Ishikawa (cell line): ENCODE measurements around the gene MCCD1.

Experiments
- CEBPB ChIP-seq: IDR thresholded peaks from 2 replicates; pipeline ENCODE4 v1.6.1; 2012
- CREB1 ChIP-seq: IDR thresholded peaks from 2 replicates; pipeline ENCODE4 v1.6.1; 2012; ENCODE audit warnings: low read depth
- EGR1 ChIP-seq: IDR thresholded peaks from 2 replicates; pipeline ENCODE4 v1.6.1; 2012
- EP300 ChIP-seq: IDR thresholded peaks from 2 replicates; pipeline ENCODE4 v1.6.1; 2012; ENCODE audit warnings: borderline replicate concordance
- FOXM1 ChIP-seq: IDR thresholded peaks from 2 replicates; pipeline ENCODE4 v1.6.1; 2012; ENCODE audit warnings: low read depth, borderline replicate concordance
- NFIC ChIP-seq: IDR thresholded peaks from 2 replicates; pipeline ENCODE4 v1.6.1; 2012
- RAD21 ChIP-seq: IDR thresholded peaks from 2 replicates; pipeline ENCODE4 v1.6.1; 2012; ENCODE audit warnings: low read depth
- TAF1 ChIP-seq: IDR thresholded peaks from 2 replicates; pipeline ENCODE4 v1.6.1; 2012; ENCODE audit warnings: low read depth, mild to moderate bottlenecking
- TCF12 ChIP-seq: IDR thresholded peaks from 2 replicates; pipeline ENCODE4 v1.6.1; 2012; ENCODE audit warnings: low read depth
- TEAD4 ChIP-seq: IDR thresholded peaks from 2 replicates; pipeline ENCODE4 v1.6.1; 2012
- YY1 ChIP-seq: IDR thresholded peaks from 2 replicates; pipeline ENCODE4 v1.6.1; 2012; ENCODE audit warnings: low read depth
- ZBTB7A ChIP-seq: IDR thresholded peaks from 2 replicates; pipeline ENCODE4 v1.6.1; 2012; ENCODE audit warnings: low read depth
- TF ChIP-seq, protein P1 (sequence below): IDR thresholded peaks from 2 replicates; pipeline ENCODE4 v1.6.1; 2012; ENCODE audit warnings: low read depth, mild to moderate bottlenecking
- TF ChIP-seq, protein P2 (sequence below): IDR thresholded peaks from 2 replicates; pipeline ENCODE4 v1.6.1; 2012
- TF ChIP-seq, protein P3 (sequence below): IDR thresholded peaks from 2 replicates; pipeline ENCODE4 v1.6.1; 2012

MCCD1 gene

DNA sequence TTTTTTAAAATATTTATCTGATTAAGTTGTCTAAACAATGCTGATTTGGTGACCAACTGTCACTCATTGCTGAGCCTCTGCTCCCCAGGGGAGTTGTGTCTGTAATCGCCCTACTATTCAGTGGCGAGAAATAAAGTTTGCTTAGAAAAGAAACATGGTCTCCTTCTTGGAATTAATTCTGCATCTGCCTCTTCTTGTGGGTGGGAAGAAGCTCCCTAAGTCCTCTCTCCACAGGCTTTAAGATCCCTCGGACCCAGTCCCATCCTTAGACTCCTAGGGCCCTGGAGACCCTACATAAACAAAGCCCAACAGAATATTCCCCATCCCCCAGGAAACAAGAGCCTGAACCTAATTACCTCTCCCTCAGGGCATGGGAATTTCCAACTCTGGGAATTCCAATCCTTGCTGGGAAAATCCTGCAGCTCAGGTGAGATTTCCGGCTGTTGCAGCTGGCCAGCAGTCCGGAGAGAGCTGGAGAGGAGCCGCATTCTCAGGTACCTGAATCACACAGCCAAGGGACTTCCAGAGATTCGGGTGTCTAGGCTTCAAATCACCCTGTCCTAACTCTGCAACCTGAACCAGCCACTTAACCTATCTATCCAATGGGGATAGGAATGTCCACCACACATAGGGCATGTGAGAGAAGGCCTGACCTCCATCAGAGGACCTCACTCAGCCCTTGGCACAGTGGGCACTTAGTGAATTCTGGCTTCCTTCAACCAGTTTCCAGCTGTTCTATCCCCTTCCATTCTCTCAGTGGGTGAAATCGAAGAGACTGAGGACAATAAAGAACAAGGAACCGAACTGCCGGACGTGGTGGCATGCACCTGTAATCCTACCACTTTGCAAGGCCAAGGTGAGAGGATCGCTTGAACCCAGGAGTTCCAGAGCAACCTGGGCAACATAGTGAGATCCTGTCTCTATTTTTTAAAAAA is 49.7 kb downstream of the MCCD1 start:
- no peak for TF ChIP-seq YY1
- no peak for TF ChIP-seq CEBPB
- no peak for TF ChIP-seq TEAD4
- TF ChIP-seq EP300 = no peak
- no peak for TF ChIP-seq RAD21
- no peak for TF ChIP-seq TAF1
- TF ChIP-seq, protein P1, sequence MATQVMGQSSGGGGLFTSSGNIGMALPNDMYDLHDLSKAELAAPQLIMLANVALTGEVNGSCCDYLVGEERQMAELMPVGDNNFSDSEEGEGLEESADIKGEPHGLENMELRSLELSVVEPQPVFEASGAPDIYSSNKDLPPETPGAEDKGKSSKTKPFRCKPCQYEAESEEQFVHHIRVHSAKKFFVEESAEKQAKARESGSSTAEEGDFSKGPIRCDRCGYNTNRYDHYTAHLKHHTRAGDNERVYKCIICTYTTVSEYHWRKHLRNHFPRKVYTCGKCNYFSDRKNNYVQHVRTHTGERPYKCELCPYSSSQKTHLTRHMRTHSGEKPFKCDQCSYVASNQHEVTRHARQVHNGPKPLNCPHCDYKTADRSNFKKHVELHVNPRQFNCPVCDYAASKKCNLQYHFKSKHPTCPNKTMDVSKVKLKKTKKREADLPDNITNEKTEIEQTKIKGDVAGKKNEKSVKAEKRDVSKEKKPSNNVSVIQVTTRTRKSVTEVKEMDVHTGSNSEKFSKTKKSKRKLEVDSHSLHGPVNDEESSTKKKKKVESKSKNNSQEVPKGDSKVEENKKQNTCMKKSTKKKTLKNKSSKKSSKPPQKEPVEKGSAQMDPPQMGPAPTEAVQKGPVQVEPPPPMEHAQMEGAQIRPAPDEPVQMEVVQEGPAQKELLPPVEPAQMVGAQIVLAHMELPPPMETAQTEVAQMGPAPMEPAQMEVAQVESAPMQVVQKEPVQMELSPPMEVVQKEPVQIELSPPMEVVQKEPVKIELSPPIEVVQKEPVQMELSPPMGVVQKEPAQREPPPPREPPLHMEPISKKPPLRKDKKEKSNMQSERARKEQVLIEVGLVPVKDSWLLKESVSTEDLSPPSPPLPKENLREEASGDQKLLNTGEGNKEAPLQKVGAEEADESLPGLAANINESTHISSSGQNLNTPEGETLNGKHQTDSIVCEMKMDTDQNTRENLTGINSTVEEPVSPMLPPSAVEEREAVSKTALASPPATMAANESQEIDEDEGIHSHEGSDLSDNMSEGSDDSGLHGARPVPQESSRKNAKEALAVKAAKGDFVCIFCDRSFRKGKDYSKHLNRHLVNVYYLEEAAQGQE = no peak
- TF ChIP-seq, protein P2, sequence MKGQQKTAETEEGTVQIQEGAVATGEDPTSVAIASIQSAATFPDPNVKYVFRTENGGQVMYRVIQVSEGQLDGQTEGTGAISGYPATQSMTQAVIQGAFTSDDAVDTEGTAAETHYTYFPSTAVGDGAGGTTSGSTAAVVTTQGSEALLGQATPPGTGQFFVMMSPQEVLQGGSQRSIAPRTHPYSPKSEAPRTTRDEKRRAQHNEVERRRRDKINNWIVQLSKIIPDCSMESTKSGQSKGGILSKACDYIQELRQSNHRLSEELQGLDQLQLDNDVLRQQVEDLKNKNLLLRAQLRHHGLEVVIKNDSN = no peak
- TF ChIP-seq, protein P3, sequence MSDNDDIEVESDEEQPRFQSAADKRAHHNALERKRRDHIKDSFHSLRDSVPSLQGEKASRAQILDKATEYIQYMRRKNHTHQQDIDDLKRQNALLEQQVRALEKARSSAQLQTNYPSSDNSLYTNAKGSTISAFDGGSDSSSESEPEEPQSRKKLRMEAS = no peak
- no peak for TF ChIP-seq ZBTB7A
- TF ChIP-seq FOXM1 = no peak
- no peak for TF ChIP-seq EGR1
- no peak for TF ChIP-seq CREB1
- no peak for TF ChIP-seq TCF12
- TF ChIP-seq NFIC = no peak

DNA sequence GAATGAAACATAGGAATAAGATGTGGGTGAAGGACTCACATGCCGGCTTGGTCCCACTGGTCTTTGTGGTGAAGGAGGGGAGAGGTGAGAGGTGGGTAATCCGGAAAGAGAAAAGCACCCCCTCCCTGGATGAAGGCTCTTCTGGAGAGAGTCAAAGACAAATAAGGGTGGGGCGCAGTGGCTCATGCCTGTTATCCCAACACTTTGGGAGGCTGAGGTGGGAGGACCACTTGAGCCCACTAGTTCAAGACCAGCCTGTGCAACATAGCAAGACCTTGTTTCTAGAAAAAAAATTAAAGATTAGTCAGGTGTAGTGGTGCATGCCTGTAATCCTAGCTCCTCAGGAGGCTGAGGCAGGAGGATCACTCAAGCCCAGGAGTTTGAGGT is 50.4 kb downstream of the MCCD1 start:
- TF ChIP-seq EP300 (no peak), YY1 (no peak), CREB1 (no peak), TCF12 (no peak), RAD21 (no peak), NFIC (no peak)
- TF ChIP-seq, protein P3 = no peak
- TF ChIP-seq, protein P2 = no peak
- TF ChIP-seq, protein P1 = no peak
